ENCODE measurements around the gene PITPNC1.

GRCh38 chr17:67578142-67578457, 201.0 kb downstream of the PITPNC1 start:
- TF ChIP-seq CTCF (IDR thresholded peaks at IDR 0.05), result no peak
- TF ChIP-seq POLR2A (IDR thresholded peaks at IDR 0.05; ENCODE audit: low read depth), result no peak
- TF ChIP-seq POLR2AphosphoS5 (IDR thresholded peaks at IDR 0.05), result no peak

All from esophagus muscularis mucosa (tissue), 3 donors.